GM23338 (cell line): ENCODE data around the gene SF3A1. TPM values are rescaled to one million over a fixed set of nuclear protein-coding genes. Genes with fewer than 3 reads are reported as not detected.

Experiments used
- ATAC-seq: fragments of 200-7000 bp; cut with Tn5 transposase; 3 replicates; pipeline ENCODE4 v1.9.1; 2020
- DNase-seq: peaks from one replicate; pipeline ENCODE4 v3.0.0-alpha.2; 2015; ENCODE audit warnings: low spot score
- H2AFZ ChIP-seq: fragments of 200-600 bp; sonication (generic); 2 replicates; pipeline ENCODE4 v1.8.0; 2016; ENCODE audit warnings: antibody characterized with exemption, mild to moderate bottlenecking, moderate library complexity
- H3F3A ChIP-seq: fragments of 200-600 bp; sonication (generic); replicated peaks from 2 replicates; pipeline ENCODE4 v1.8.0; 2017; ENCODE audit warnings: antibody characterized with exemption, mixed run types, low read depth
- H3K27ac ChIP-seq: fragments of 200-600 bp; sonication (generic); 2 replicates; pipeline ENCODE4 v1.6.1; 2016; ENCODE audit warnings: low read depth
- H3K27me3 ChIP-seq: fragments of 200-600 bp; sonication (generic); 2 replicates; pipeline ENCODE4 v1.8.0; 2016; ENCODE audit warnings: mild to moderate bottlenecking, mixed run types, moderate library complexity; ENCODE audit not compliant: insufficient read depth
- H3K36me3 ChIP-seq: fragments of 200-600 bp; sonication (generic); 2 replicates; pipeline ENCODE4 v1.8.0; 2016; ENCODE audit warnings: mild to moderate bottlenecking; ENCODE audit not compliant: insufficient read depth
- H3K4me1 ChIP-seq: fragments of 200-600 bp; sonication (generic); 2 replicates; pipeline ENCODE4 v1.8.0; 2016; ENCODE audit warnings: mild to moderate bottlenecking, moderate library complexity; ENCODE audit not compliant: insufficient read depth
- H3K4me2 ChIP-seq: fragments of 200-600 bp; sonication (generic); 2 replicates; pipeline ENCODE4 v1.7.1; 2017; ENCODE audit warnings: mixed run types
- H3K4me3 ChIP-seq: fragments of 200-600 bp; sonication (generic); 2 replicates; pipeline ENCODE4 v1.6.1; 2016; ENCODE audit warnings: mixed run types
- H3K79me2 ChIP-seq: fragments of 200-600 bp; sonication (generic); replicated peaks from 2 replicates; pipeline ENCODE4 v1.8.0; 2017; ENCODE audit warnings: mild to moderate bottlenecking; ENCODE audit not compliant: insufficient read depth
- H3K9me2 ChIP-seq: fragments of 200-600 bp; sonication (generic); 2 replicates; pipeline ENCODE4 v1.8.0; 2017; ENCODE audit not compliant: insufficient read depth
- H4K20me1 ChIP-seq: fragments of 200-600 bp; sonication (generic); replicated peaks from 2 replicates; pipeline ENCODE4 v1.8.0; 2017; ENCODE audit warnings: mild to moderate bottlenecking; ENCODE audit not compliant: insufficient read depth
- H3K27ac Mint-ChIP-seq: 2 replicates; pipeline ENCODE4 v1.8.0; 2020; ENCODE audit warnings: inconsistent platforms, mild to moderate bottlenecking, moderate library complexity, mixed read lengths
- H3K27me3 Mint-ChIP-seq: 3 replicates; pipeline ENCODE4 v1.8.0; 2022; ENCODE audit warnings: low read depth, mild to moderate bottlenecking, moderate library complexity, mixed read lengths, inconsistent platforms; ENCODE audit not compliant: insufficient read depth, poor library complexity
- H3K36me3 Mint-ChIP-seq: 3 replicates; pipeline ENCODE4 v1.8.0; 2021; ENCODE audit warnings: low read depth, mild to moderate bottlenecking, inconsistent platforms, moderate library complexity, mixed read lengths
- H3K4me1 Mint-ChIP-seq: 3 replicates; pipeline ENCODE4 v1.8.0; 2020; ENCODE audit warnings: mild to moderate bottlenecking, inconsistent platforms, mixed read lengths
- H3K4me3 Mint-ChIP-seq: 3 replicates; pipeline ENCODE4 v1.8.0; 2021; ENCODE audit warnings: moderate library complexity, mild to moderate bottlenecking, inconsistent platforms, mixed read lengths
- H3K9me3 Mint-ChIP-seq: 3 replicates; pipeline ENCODE4 v1.8.0; 2020; ENCODE audit warnings: moderate library complexity, mild to moderate bottlenecking, inconsistent platforms, mixed read lengths
- CREB1 ChIP-seq: fragments of 250-450 bp; sonication (Bioruptor Pico); IDR thresholded peaks from 2 replicates; pipeline ENCODE4 v1.5.0; 2020; ENCODE audit warnings: low read depth, mild to moderate bottlenecking, moderate library complexity
- EZH2 ChIP-seq: fragments of 200-600 bp; sonication (generic); IDR thresholded peaks from one replicate; pipeline ENCODE4 v1.8.0; 2017; ENCODE audit warnings: antibody characterized with exemption, mild to moderate bottlenecking, low read depth; ENCODE audit not compliant: unreplicated experiment
- EZH2phosphoT487 ChIP-seq: fragments of 200-600 bp; sonication (generic); IDR thresholded peaks from one replicate; pipeline ENCODE4 v1.8.1; 2018; ENCODE audit warnings: antibody characterized with exemption; ENCODE audit not compliant: unreplicated experiment
- JUNB ChIP-seq: IDR thresholded peaks from one replicate; pipeline ENCODE4 v1.6.1; 2016; ENCODE audit warnings: antibody characterized with exemption; ENCODE audit not compliant: unreplicated experiment
- NANOG ChIP-seq: IDR thresholded peaks from 2 replicates; pipeline ENCODE4 v1.6.1; 2016; ENCODE audit warnings: antibody characterized with exemption, borderline replicate concordance
- POLR2AphosphoS5 ChIP-seq: IDR thresholded peaks from 2 replicates; pipeline ENCODE4 v1.6.1; 2016; ENCODE audit warnings: antibody characterized with exemption, low read depth
- STAT1 ChIP-seq: IDR thresholded peaks from one replicate; pipeline ENCODE4 v1.6.1; 2016; ENCODE audit warnings: antibody characterized with exemption; ENCODE audit not compliant: unreplicated experiment
- ZNF114 ChIP-seq: fragments of 250-450 bp; sonication (Bioruptor Pico); IDR thresholded peaks from 2 replicates; pipeline ENCODE4 v1.5.0; 2020; ENCODE audit warnings: mild to moderate bottlenecking, moderate library complexity
- ZNF331 ChIP-seq: fragments of 250-450 bp; sonication (Bioruptor Pico); IDR thresholded peaks from 2 replicates; pipeline ENCODE4 v1.5.0; 2020; ENCODE audit warnings: low read depth, mild to moderate bottlenecking, moderate library complexity
- polyA plus RNA-seq: library from polyadenylated mRNA; unstranded; fragments of >200 nt; fragmentation: Nextera tagmentation; extraction: Ambion mirVana; gene quantifications from 2 replicates; pipeline ENCODE4 v1.2.1, GENCODE V29; 2016
- total RNA-seq: library from RNA; depleted of rRNA; stranded (reverse); fragments of >200 nt; shearing (Covaris generic); gene quantifications from 2 replicates; pipeline ENCODE4 v1.2.3, GENCODE V29; 2014
- TF ChIP-seq, protein P1 (sequence below), 2 experiments: fragments of 200-600 bp in 1 of 2; sonication (generic) in 1 of 2; conservative IDR thresholded peaks; 2 replicates each; pipeline versions ENCODE4 v1.5.1 to v1.6.1; 2016 to 2017; ENCODE audit warnings: antibody characterized with exemption in 2 of 2, low read depth in 2 of 2, mild to moderate bottlenecking in 2 of 2, moderate library complexity in 1 of 2
- TF ChIP-seq, protein P2 (sequence below): IDR thresholded peaks from one replicate; pipeline ENCODE4 v1.6.1; 2018; ENCODE audit warnings: antibody characterized with exemption; ENCODE audit not compliant: unreplicated experiment
- TF ChIP-seq, protein P3 (sequence below): fragments of 250-450 bp; sonication (Bioruptor Pico); IDR thresholded peaks from 2 replicates; pipeline ENCODE4 v1.5.0; 2020; ENCODE audit warnings: mild to moderate bottlenecking, moderate library complexity
- TF ChIP-seq, protein P4 (sequence below): IDR thresholded peaks from 2 replicates; pipeline ENCODE4 v1.6.1; 2016; ENCODE audit warnings: antibody characterized with exemption

Gene SF3A1
- total and polyA plus RNA-seq, 2 experiments from 2014 or later = 107 to 108 TPM

DNA sequence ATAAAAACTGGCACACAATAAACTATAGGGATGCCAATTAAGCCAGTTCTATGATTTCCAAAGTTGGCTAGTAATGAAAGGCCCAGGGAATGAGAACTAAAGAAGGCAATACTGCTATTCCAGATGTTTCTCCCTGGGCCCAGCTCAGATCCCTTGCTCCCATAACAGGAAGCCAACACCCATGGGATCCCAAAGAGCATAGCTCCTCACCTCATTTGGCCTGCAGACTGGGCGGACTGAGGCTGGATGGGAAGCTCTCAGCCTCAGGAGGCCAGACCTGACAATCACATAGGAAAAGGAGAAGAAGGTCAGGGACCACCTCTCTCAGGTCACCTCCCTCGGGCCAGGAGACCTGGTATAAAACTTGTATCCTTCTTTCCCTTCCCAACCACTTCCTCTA lies 35.2 kb downstream of the SF3A1 start:
- TF ChIP-seq JUNB (no peak), ZNF114 (CRISPR knock-in tag) (no peak), STAT1 (no peak), NANOG (no peak), CREB1 (no peak), POLR2AphosphoS5 (no peak), EZH2phosphoT487 (no peak), EZH2 (no peak), ZNF331 (CRISPR knock-in tag) (no peak)
- TF ChIP-seq, protein P1, sequence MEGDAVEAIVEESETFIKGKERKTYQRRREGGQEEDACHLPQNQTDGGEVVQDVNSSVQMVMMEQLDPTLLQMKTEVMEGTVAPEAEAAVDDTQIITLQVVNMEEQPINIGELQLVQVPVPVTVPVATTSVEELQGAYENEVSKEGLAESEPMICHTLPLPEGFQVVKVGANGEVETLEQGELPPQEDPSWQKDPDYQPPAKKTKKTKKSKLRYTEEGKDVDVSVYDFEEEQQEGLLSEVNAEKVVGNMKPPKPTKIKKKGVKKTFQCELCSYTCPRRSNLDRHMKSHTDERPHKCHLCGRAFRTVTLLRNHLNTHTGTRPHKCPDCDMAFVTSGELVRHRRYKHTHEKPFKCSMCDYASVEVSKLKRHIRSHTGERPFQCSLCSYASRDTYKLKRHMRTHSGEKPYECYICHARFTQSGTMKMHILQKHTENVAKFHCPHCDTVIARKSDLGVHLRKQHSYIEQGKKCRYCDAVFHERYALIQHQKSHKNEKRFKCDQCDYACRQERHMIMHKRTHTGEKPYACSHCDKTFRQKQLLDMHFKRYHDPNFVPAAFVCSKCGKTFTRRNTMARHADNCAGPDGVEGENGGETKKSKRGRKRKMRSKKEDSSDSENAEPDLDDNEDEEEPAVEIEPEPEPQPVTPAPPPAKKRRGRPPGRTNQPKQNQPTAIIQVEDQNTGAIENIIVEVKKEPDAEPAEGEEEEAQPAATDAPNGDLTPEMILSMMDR (conservative IDR thresholded peaks at IDR 0.05; ENCODE audit: low read depth in 2 of 2) = no peak
- TF ChIP-seq, protein P2, sequence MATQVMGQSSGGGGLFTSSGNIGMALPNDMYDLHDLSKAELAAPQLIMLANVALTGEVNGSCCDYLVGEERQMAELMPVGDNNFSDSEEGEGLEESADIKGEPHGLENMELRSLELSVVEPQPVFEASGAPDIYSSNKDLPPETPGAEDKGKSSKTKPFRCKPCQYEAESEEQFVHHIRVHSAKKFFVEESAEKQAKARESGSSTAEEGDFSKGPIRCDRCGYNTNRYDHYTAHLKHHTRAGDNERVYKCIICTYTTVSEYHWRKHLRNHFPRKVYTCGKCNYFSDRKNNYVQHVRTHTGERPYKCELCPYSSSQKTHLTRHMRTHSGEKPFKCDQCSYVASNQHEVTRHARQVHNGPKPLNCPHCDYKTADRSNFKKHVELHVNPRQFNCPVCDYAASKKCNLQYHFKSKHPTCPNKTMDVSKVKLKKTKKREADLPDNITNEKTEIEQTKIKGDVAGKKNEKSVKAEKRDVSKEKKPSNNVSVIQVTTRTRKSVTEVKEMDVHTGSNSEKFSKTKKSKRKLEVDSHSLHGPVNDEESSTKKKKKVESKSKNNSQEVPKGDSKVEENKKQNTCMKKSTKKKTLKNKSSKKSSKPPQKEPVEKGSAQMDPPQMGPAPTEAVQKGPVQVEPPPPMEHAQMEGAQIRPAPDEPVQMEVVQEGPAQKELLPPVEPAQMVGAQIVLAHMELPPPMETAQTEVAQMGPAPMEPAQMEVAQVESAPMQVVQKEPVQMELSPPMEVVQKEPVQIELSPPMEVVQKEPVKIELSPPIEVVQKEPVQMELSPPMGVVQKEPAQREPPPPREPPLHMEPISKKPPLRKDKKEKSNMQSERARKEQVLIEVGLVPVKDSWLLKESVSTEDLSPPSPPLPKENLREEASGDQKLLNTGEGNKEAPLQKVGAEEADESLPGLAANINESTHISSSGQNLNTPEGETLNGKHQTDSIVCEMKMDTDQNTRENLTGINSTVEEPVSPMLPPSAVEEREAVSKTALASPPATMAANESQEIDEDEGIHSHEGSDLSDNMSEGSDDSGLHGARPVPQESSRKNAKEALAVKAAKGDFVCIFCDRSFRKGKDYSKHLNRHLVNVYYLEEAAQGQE = no peak
- TF ChIP-seq, protein P3, sequence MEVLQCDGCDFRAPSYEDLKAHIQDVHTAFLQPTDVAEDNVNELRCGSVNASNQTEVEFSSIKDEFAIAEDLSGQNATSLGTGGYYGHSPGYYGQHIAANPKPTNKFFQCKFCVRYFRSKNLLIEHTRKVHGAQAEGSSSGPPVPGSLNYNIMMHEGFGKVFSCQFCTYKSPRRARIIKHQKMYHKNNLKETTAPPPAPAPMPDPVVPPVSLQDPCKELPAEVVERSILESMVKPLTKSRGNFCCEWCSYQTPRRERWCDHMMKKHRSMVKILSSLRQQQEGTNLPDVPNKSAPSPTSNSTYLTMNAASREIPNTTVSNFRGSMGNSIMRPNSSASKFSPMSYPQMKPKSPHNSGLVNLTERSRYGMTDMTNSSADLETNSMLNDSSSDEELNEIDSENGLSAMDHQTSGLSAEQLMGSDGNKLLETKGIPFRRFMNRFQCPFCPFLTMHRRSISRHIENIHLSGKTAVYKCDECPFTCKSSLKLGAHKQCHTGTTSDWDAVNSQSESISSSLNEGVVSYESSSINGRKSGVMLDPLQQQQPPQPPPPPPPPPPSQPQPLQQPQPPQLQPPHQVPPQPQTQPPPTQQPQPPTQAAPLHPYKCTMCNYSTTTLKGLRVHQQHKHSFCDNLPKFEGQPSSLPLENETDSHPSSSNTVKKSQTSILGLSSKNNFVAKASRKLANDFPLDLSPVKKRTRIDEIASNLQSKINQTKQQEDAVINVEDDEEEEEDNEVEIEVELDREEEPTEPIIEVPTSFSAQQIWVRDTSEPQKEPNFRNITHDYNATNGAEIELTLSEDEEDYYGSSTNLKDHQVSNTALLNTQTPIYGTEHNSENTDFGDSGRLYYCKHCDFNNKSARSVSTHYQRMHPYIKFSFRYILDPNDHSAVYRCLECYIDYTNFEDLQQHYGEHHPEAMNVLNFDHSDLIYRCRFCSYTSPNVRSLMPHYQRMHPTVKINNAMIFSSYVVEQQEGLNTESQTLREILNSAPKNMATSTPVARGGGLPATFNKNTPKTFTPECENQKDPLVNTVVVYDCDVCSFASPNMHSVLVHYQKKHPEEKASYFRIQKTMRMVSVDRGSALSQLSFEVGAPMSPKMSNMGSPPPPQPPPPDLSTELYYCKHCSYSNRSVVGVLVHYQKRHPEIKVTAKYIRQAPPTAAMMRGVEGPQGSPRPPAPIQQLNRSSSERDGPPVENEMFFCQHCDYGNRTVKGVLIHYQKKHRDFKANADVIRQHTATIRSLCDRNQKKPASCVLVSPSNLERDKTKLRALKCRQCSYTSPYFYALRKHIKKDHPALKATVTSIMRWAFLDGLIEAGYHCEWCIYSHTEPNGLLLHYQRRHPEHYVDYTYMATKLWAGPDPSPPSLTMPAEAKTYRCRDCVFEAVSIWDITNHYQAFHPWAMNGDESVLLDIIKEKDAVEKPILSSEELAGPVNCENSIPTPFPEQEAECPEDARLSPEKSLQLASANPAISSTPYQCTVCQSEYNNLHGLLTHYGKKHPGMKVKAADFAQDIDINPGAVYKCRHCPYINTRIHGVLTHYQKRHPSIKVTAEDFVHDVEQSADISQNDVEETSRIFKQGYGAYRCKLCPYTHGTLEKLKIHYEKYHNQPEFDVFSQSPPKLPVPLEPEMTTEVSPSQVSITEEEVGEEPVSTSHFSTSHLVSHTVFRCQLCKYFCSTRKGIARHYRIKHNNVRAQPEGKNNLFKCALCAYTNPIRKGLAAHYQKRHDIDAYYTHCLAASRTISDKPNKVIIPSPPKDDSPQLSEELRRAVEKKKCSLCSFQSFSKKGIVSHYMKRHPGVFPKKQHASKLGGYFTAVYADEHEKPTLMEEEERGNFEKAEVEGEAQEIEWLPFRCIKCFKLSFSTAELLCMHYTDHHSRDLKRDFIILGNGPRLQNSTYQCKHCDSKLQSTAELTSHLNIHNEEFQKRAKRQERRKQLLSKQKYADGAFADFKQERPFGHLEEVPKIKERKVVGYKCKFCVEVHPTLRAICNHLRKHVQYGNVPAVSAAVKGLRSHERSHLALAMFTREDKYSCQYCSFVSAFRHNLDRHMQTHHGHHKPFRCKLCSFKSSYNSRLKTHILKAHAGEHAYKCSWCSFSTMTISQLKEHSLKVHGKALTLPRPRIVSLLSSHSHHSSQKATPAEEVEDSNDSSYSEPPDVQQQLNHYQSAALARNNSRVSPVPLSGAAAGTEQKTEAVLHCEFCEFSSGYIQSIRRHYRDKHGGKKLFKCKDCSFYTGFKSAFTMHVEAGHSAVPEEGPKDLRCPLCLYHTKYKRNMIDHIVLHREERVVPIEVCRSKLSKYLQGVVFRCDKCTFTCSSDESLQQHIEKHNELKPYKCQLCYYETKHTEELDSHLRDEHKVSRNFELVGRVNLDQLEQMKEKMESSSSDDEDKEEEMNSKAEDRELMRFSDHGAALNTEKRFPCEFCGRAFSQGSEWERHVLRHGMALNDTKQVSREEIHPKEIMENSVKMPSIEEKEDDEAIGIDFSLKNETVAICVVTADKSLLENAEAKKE (CRISPR knock-in tag) = no peak
- TF ChIP-seq, protein P4, sequence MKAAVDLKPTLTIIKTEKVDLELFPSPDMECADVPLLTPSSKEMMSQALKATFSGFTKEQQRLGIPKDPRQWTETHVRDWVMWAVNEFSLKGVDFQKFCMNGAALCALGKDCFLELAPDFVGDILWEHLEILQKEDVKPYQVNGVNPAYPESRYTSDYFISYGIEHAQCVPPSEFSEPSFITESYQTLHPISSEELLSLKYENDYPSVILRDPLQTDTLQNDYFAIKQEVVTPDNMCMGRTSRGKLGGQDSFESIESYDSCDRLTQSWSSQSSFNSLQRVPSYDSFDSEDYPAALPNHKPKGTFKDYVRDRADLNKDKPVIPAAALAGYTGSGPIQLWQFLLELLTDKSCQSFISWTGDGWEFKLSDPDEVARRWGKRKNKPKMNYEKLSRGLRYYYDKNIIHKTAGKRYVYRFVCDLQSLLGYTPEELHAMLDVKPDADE = no peak
- Histone ChIP-seq H3K27ac (no peak overlapping the region), H3K79me2 (no peaks in the 10 kb centered on the region), H3K36me3 (no peaks in the 10 kb centered on the region), H2AFZ (no peak overlapping the region), H3K27me3 (no peaks in the 10 kb centered on the region), H3K4me3 (no peak overlapping the region), H3F3A (no peaks in the 10 kb centered on the region), H3K4me1 (no peaks in the 10 kb centered on the region; the same call in 1 of the 2 replicates), H3K4me2 (no peak overlapping the region), H4K20me1 (peaks cover 4% of the 10 kb centered on the region; the same call in 1 of the 2 replicates), H3K9me2 (no peaks in the 10 kb centered on the region)
- no peak for ATAC-seq
- no peak for DNase-seq
- peaks cover 5% of the 10 kb centered on the region for H3K27me3 Mint-ChIP-seq
- H3K9me3 Mint-ChIP-seq = no peaks in the 10 kb centered on the region
- H3K36me3 Mint-ChIP-seq = no peaks in the 10 kb centered on the region
- no peak overlapping the region for H3K4me3 Mint-ChIP-seq
- H3K4me1 Mint-ChIP-seq = peaks cover 15% of the 10 kb centered on the region
- no peak overlapping the region for H3K27ac Mint-ChIP-seq
